Heart left ventricle (tissue), 13 donors: ENCODE measurements around the gene XRCC3.

Experiments
- POLR2A ChIP-seq, 2 donors: fragments of 450-650 bp; IDR thresholded peaks; one replicate each; pipeline ENCODE4 v1.6.1; 2017; ENCODE audit warnings: antibody characterized with exemption in 2 of 2, mild to moderate bottlenecking in 2 of 2, moderate library complexity in 2 of 2
- TF ChIP-seq, protein P1 (sequence below), 12 donors: fragments of 200-600 bp; sonication (generic) in 4 of 12; IDR thresholded peaks; one replicate each; pipeline versions ENCODE4 v1.5.0 to v1.8.0; 2018 to 2022; ENCODE audit warnings: antibody characterized with exemption in 12 of 12, mild to moderate bottlenecking in 5 of 12
- donor health status: ischemic (EF 13 %, LVEDD 7.1; RV severe dilation, severe dysfunction).
- donor health status: DM: no; HTN: yes; CAD: no.
- donor health status: DM: no; HTN: no; CAD: no.
- donor health status: ischemic (EF 25% LVEDD 6.9; RV normal size, moderate dysfunction).
- donor health status: ischemic (EF 25% LVEDD 5.7; RV mildly dilated, moderate dysfunction).
- donor health status: ischemic (EF 35%, LVEDD 5.7; RV mildly dilated, moderate dysfunction).
- donor health status: nonischemic (EF 11% LVEDD 7.7; RV severe dilation, severe dysfunction).
- donor health status: DM: yes; HTN: yes; CAD: no.
- donor health status: PGD.
- donor health status: ischemic (EF 29% LVEDD 5.4; RV normal size, mild dysfunction).
- donor health status: nonischemic (EF 23%, LVEDD 6.1; RV moderate dilation, normal function).

DNA sequence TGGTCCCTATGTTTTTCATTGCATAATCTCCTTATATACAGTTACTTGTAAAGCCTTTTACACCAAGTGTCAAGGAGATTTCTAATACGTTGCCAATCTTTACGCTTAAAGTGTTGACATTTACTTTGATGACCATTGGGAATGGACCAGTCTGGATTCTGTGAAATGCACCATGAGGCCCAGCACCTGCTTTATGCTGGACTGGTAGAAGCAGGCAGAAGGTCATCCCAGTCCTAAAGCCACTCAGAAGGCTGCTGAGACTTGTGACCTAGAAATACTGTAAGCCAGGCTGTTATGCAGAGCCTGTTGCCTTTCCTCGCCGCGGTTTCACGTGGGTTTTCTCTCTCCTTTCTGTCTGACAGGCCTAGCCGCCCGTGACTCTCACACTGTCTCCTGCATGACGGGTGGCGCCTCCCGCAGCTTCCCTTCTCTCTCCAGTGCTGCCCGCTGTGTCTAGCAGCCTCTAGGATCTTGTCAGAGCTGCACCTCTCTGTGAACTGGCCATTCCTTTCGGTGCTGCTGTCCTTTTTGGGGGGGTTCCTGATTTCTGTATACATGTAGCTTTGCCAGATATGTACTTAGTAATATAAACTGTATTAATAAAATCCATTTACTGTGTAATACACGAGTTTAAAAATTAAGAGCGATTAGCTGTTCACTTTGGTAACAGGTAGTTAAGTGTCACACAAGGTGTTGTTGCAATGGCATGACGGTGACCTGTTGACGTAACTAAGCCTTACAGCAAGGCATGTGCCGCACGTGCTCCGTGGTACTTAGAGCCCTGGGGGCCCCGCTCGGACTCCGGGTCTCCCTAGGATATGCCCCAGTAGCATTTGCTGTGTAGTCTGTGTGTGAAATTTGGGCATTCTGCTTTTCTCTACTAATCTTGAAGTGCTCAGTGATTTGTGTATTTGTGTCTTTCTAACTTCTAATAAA, 29.7 kb downstream of the XRCC3 start:
- TF ChIP-seq, protein P1, sequence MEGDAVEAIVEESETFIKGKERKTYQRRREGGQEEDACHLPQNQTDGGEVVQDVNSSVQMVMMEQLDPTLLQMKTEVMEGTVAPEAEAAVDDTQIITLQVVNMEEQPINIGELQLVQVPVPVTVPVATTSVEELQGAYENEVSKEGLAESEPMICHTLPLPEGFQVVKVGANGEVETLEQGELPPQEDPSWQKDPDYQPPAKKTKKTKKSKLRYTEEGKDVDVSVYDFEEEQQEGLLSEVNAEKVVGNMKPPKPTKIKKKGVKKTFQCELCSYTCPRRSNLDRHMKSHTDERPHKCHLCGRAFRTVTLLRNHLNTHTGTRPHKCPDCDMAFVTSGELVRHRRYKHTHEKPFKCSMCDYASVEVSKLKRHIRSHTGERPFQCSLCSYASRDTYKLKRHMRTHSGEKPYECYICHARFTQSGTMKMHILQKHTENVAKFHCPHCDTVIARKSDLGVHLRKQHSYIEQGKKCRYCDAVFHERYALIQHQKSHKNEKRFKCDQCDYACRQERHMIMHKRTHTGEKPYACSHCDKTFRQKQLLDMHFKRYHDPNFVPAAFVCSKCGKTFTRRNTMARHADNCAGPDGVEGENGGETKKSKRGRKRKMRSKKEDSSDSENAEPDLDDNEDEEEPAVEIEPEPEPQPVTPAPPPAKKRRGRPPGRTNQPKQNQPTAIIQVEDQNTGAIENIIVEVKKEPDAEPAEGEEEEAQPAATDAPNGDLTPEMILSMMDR (IDR thresholded peaks at IDR 0.05) = no peak
- no peak for TF ChIP-seq POLR2A (IDR thresholded peaks at IDR 0.05)
